Epithelial cell of esophagus (primary cell): ENCODE results near the gene PRKAG3.

Experiments used
- DNase-seq: peaks from one replicate; pipeline ENCODE4 v3.0.0; 2010; ENCODE audit warnings: low read depth
- H3K4me3 ChIP-seq: 2 replicates; pipeline ENCODE4 v1.5.1; 2011; ENCODE audit warnings: mild to moderate bottlenecking, low read length, control low read depth
- TF ChIP-seq, protein P1 (sequence below): IDR thresholded peaks from 2 replicates; pipeline ENCODE4 v1.5.1; 2011; ENCODE audit warnings: low read depth, mild to moderate bottlenecking, low read length, control low read depth, inconsistent platforms; ENCODE audit not compliant: insufficient read depth; ENCODE audit errors: missing control alignments

Gene PRKAG3

DNA sequence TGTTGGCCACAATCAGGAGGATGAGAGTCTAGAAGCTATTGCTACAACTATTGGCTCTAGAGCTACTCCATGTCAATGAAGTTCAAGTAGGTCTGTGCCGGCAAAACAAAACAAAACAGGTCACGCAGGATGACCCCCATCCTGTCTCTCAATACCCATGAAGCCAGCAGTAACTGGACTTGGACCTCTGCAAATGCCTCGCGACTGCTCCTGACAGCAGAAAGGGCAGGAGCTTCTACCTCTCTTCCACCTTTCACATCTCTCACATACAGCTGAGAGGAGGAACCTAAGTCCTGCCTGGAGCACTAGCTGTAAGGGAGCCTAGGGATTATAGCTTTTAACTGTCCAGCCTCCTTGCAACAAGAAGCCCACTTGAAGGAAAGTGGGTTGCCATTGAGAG, 16.0 kb downstream of the PRKAG3 start:
- no peak for DNase-seq
- H3K4me3 ChIP-seq = no peak overlapping the region
- TF ChIP-seq, protein P1, sequence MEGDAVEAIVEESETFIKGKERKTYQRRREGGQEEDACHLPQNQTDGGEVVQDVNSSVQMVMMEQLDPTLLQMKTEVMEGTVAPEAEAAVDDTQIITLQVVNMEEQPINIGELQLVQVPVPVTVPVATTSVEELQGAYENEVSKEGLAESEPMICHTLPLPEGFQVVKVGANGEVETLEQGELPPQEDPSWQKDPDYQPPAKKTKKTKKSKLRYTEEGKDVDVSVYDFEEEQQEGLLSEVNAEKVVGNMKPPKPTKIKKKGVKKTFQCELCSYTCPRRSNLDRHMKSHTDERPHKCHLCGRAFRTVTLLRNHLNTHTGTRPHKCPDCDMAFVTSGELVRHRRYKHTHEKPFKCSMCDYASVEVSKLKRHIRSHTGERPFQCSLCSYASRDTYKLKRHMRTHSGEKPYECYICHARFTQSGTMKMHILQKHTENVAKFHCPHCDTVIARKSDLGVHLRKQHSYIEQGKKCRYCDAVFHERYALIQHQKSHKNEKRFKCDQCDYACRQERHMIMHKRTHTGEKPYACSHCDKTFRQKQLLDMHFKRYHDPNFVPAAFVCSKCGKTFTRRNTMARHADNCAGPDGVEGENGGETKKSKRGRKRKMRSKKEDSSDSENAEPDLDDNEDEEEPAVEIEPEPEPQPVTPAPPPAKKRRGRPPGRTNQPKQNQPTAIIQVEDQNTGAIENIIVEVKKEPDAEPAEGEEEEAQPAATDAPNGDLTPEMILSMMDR = no peak

DNA sequence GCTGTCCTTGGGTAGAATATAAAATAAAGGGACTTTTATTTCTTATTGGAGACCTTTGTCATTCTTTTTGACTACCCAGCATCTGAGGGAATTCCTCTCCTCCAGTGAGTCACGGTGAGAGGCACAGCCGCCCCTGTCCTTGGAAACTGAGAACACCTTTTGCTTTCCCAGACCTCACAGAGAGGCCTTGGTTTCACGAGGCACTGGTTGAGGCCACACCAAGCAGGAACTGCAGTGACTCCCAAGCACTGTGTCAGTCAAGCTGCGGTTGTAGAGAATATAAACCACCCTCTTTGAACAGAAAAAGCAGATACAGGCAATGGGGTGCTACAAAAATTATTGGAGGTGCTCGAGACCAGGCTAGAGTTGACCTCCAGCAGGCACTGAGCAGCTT, 16.4 kb downstream of the PRKAG3 start:
- TF ChIP-seq, protein P1 = no peak
- no peak overlapping the region for H3K4me3 ChIP-seq
- DNase-seq = no peak

DNA sequence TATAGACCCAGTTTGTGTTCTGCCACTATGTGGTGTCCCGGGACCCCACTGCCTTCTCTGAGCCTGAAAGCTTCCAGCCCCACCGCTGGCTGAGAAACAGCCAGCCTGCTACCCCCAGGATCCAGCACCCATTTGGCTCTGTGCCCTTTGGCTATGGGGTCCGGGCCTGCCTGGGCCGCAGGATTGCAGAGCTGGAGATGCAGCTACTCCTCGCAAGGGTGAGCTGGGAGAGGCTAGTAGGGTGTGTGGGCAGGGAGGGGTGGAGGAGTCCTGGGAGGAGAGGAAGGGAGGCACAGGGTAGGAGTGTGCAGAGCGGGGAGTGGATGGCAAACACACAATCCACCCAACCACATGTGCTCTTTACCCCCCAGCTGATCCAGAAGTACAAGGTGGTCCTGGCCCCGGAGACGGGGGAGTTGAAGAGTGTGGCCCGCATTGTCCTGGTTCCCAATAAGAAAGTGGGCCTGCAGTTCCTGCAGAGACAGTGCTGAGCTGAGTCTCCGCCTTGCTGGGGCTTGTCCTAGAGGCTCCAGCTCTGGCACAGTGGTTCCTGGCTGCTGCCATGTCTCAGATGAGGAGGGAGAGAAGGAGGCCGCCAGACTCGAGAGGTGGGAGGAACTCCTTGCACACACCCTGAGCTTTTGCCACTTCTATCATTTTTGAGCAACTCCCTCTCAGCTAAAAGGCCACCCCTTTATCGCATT, 16.9 kb downstream of the PRKAG3 start:
- H3K4me3 ChIP-seq = no peak overlapping the region
- TF ChIP-seq, protein P1 = no peak
- DNase-seq = no peak

DNA sequence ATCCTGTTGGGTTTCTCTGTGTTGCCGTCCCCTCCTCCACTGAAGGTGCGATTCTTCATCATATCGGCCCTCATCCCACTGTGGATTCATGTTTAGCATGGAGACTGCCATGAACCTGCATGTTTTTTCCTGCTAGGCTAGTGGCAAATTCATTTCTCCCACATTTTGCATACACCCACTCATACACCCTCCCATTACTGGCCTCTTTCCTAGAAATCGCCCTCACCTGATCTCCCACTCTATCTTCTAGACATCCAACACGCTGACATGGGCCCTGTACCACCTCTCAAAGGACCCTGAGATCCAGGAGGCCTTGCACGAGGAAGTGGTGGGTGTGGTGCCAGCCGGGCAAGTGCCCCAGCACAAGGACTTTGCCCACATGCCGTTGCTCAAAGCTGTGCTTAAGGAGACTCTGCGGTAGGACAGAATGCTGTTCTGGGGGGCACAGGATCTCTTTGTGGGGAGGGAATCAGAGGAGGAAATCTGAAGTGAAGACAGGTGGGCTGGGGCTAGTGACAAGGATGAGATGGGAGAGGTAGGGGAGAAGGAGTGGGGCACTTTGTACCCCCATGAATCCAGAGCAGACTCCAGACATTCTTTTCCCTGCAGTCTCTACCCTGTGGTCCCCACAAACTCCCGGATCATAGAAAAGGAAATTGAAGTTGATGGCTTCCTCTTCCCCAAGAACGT, 17.7 kb downstream of the PRKAG3 start:
- H3K4me3 ChIP-seq = no peak overlapping the region
- TF ChIP-seq, protein P1 = no peak
- no peak for DNase-seq

DNA sequence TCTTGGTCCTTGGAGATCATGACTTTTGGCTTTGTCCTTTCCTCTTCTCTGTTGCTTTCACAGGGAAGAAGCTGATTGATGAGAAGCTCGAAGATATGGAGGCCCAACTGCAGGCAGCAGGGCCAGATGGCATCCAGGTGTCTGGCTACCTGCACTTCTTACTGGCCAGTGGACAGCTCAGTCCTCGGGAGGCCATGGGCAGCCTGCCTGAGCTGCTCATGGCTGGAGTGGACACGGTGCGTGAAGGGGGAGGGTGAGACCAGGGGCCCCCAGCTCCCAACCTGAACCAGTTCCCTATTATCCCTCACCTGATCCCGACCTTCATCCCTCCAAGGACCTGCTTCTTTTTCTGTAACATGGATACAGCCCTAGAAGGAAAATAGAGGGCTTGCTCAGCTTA, 18.7 kb downstream of the PRKAG3 start:
- DNase-seq = no peak
- TF ChIP-seq, protein P1 = no peak
- no peak overlapping the region for H3K4me3 ChIP-seq

DNA sequence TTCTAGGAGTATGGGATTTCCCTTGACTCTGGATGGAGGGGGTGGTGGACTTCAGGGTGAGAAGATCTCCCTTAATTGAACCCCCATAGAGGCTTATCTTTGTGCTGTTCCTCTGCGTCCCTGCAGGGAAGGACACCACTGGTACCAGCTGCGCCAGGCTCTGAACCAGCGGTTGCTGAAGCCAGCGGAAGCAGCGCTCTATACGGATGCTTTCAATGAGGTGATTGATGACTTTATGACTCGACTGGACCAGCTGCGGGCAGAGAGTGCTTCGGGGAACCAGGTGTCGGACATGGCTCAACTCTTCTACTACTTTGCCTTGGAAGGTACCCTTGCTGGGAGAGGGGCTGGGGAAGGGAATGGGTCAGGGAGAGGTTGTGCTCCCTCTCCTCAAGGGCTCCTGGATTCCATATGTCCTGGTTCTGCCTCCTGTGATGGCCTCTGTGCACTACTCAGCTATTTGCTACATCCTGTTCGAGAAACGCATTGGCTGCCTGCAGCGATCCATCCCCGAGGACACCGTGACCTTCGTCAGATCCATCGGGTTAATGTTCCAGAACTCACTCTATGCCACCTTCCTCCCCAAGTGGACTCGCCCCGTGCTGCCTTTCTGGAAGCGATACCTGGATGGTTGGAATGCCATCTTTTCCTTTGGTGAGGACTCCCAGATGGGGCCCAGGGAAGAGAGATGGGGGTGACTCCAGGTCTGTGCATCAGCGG, 19.3 kb downstream of the PRKAG3 start:
- no peak overlapping the region for H3K4me3 ChIP-seq
- no peak for DNase-seq
- TF ChIP-seq, protein P1 = no peak

DNA sequence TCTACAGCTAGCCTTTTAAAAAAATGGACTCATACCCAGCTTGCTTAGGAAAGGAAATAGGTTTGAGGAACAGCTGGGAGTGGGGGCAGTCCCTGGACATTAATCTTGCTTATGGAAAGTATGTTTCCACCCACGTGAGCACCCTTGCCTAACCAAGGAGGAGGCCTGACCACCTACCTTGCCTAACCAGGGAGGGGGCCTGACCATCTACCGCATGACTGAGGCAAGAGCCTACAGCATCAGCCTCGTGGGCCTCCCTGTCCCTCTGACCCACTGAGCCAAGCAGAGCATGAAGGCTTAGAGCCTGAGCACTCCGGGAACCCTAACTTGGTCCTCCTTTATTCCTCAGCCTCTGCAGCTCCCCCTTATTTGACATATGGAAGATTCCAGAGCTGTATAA, 20.2 kb downstream of the PRKAG3 start:
- TF ChIP-seq, protein P1 = no peak
- H3K4me3 ChIP-seq = no peak overlapping the region
- DNase-seq = no peak
